ELR (cell line): ENCODE measurements around the gene MPV17L.
"Not testable (repeated sequence)": the region's sequence is repeated elsewhere in the genome, so short reads cannot be mapped to it uniquely, and the experiment has no call there.

Experiments used
- DNase-seq: peaks from one replicate; pipeline ENCODE4 v3.0.0-alpha.2; 2015; ENCODE audit warnings: low read depth

MPV17L gene

DNA sequence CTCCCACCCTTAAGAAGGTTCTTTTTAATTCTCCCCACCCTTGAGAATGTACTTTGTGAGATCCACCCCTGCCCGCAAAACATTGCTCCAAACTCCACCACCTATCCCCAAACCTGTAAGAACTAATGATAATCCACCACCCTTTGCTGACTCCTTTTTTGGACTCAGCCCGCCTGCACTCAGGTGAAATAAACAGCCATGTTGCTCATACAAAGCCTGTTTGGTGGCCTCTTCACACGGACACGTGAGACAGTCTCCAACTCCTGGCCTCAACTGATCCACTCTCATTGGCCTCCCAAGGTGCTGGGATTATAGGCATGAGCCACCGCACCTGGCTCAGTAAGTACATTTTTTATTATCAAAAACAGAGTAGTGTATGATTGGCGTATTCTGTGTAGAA lies 13.9 kb downstream of the MPV17L start:
- DNase-seq: not testable (repeated sequence)

DNA sequence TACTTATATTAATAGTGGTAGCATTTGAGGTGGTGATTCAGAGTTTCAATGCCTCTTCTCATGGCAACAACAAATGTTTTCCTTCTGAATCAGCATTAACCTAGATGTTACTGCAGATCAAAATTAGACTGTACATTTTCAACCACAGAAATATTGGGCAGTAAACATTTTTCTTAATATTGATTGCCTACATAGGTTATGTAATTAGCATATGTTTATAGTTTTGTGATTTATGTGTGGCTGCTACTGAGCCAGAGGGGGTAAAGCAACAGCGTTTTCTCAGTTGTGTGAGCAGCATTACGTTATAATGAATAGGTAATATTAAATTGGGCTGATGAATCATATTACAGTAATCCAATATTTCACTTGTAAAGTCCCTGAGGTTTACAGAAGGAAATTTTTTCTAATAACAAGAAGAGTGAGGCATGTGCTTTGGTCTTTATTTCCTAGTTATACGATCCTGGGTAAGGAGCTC lies 20.0 kb downstream of the MPV17L start:
- peak; percentile 70 for DNase-seq

DNA sequence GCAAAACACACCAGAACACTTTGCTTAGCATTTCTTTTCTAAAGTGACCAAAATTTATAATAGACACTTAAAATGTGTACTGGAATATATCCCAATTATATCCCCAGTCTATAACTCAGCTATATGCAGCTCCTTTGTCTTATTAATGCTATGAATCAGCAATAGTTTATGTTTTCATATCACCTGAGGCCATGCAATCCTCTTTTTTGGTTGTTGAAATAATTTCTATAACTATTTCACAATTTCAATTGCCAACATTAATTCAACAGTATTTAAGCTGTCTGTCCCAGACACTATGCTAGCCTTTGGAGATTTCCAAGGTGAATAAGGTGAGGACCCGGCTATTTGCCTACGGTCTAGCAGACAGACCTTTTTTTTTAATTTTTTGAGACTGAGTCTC lies 21.6 kb downstream of the MPV17L start:
- no peak for DNase-seq

DNA sequence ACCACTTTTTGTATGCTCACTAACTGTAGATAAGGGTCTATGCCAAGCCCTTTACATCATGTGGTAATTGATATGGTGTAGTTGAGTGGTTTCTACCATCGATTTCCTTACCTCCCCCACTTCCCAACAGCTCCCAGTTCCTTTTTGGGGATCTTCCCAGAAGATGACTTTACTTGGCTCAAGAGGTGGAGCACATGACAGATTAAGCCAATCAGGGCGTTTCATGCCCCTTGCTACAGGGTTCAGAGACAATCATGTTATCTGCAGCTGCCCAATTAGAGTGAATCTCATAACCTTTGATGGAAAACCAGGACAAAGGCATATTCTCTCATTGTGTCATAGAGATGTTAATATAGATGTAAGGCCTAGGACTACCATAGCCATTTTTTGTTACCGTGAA lies 22.7 kb downstream of the MPV17L start:
- no peak for DNase-seq

DNA sequence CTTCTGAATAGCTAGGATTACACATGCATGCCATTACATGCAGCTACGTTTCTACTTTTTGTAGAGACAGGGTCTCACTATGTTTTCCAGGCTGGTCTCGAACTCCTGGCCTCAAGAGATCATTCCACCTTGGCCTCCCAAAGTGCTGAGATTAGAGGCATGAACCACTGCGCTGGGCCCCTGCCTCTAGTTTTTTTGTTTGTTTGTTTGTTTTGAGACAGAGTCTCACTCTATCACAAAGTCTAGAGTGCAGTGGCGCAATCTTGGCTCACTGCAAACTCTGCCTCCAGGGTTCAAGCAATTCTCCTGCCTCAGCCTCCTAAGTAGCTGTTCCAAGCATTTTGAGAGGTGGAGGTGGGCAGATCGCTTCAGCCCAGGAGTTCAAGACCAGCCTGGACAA lies 26.1 kb downstream of the MPV17L start:
- not testable (repeated sequence) for DNase-seq

DNA sequence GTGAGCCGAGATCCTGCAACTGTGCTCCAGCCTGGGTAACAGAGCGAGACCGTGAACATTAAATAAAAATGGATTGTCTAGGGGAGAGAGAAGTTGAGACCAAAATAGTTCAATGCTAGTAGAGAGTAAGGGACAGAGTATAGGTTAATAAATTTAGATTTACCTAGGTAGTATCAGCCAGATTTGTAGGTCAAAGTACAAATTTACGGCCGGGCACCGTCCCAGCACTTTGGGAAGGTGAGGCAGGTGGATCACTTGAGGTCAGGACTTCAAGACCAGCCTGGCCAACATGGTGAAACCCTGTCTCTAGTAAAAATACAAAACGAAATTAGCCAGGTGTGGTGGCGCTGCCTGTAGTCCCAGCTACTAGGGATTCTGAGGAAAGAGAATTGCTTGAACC lies 26.7 kb downstream of the MPV17L start:
- DNase-seq: no peak

DNA sequence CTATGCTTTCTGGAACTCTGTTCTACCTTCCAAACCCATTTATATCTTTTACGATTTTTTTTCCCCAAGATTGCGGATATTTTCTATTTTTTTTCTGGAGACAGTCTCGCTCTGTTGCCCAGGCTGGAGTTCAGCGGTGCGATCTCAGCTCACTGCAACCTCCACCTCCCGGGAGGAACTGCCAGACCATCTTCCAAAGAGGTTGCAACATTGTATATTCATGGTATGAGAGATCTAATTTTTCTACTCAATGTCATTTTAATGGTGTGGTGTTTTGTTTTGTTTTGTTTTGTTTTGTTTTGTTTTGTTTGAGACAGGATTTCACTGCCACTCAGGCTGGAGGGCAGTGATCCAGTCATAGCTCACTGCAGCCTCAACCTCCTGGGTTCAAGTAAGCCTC lies 30.3 kb downstream of the MPV17L start:
- DNase-seq: no peak

DNA sequence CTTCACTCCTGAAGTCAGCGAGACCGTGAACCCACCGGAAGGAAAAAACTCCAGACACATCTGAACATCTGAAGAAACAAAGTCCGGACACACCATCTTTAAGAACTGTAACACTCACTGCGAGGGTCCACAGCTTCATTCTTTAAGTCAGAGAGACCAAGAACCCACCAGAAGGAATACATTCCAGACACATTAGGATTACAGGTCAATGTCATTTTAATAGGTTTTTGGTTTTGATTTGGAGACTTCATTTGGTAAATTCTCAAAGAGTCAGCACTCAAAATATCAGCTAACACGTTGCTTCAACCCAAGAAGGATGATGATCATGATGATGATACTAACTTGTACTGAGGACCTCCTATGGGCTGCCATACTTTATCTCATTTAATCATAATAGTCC lies 31.2 kb downstream of the MPV17L start:
- no peak for DNase-seq

DNA sequence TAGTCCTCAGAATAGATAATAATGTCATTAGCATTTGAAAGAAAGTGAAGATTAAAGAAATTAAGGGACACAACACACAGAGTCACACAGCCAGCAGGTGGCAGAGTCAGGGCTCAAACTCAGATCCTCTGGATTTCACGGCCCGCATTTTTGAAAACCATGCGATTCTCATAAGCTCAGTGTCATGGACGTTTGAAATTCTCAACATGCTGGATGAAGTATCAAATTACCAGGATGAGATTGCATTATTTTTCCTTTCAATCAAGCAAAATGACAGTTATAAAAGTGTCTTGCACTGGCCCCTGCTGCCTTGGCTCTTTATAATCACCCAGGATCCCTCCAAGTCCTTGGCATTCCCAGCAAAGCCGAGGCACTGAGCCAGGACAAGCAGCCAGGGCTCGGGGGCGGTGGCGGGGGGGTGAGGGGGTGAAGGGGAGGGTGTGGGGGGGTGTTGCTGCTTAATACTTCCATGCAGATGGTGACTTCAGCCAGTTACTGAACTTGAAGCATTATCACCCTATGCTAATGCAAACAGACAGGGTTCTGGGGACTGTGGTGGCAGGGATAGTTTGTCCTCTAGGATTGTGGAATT lies 32.2 kb downstream of the MPV17L start:
- peak; percentile 74 for DNase-seq

DNA sequence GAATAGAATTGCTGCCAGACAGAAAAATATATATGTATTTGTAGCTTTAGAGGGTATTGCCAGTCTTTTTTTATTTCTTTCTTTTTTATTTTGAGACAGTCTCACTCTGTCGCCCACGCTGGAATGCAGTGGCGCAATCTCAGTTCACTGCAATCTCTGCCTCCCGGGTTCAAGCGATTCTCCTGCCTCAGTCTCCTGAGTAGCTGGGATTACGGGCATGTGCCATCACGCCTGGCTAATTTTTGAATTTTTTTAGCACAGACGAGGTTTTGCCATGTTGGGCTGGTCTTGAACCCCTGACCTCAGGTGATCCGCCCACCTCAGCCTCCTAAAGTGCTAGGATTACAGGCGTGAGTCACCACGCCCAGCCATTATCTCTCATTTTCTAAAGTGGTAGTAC lies 35.3 kb downstream of the MPV17L start:
- not testable (repeated sequence) for DNase-seq

DNA sequence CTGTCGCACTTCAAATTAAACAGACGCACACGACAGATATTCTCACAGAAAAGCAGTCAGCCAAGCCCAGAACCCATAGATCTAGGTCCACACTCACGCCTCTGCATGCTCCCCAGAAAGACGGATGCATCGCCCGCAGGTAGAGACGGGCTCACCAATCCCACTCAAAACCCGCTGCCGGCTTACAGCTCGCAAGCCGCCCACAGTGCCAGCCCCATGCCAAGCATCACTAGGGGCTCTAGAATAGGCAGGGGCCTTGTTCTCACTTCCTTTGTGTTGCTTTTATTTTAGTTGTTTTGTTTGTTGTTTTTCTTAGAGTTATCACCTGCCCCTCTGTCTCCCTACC lies 38.5 kb downstream of the MPV17L start:
- no peak for DNase-seq

DNA sequence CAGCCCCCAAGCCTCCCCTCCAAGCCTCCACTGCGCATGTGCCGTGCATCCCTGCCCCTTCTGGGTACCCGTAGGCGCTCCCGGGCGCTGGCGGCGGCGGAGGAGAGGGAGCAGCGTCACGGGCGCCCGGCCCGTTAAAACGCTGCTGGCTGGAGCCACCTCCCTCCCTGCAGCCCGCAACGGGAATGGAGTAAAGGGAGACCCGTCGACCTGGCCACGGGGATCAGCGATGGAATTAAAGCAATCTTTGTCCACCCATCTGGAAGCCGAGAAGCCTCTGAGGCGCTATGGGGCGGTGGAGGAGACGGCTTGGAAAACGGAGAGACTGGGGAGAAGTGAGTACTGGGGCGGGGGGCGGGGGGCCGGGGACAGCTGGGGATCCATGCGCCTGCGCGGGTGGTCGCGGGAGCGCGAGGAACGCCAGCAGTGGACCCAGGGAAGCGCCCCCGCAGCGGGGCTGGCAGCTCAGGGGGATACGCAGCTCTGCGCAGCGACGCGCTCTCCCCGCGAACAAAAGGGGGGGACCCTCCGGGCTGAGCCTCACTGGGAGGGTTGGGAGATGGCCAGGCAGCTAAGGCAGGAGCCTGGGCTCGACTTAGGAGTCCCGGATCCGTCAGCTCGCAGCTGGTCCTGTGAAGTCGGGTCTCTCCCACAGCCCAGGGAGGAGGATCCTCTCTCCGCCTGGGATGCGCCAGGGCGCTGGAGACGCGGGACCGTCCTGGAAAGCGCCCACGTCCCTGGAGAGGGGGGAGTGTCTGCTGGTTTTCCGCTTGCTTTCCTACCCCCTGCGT lies 39.1 kb downstream of the MPV17L start, which contains the start of gene BMERB1:
Gene BMERB1 (plus strand): TSS at position 164 of the 791 bp plus-strand sequence. CDS start 66 bp downstream, at position 230.
- peak; percentile 74 for DNase-seq

DNA sequence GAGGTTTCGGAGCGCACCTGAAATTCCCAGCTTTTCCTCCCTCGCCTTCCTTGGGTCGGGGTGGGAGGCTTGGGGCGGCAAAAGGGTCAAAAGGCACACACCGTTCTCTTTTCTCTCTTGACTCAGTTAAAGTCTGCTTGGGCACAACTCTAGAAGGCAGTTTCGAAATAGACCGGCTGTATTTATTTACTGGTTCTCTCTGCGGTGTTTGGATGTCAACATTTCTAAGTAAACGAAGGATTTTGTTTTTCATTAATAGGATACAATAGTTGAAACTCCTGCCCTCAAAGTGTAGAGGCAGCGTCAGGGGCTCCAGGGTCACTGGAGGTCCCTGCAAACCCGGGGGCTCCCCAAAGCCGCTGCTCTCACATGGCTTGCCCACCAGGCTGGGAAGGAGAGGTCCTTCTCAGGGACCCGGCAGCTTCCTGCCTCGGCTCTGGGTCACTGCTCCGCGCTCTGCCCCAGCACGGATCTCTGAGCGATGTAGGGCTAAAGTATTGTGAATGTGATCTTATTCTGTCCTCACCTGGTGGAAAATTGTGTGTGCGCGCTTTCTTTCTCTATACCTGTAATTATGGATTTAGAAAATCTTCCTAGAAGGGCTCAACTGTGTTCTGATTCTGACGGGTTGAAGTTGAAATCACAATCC lies 39.8 kb downstream of the MPV17L start:
- peak; percentile 19 for DNase-seq

DNA sequence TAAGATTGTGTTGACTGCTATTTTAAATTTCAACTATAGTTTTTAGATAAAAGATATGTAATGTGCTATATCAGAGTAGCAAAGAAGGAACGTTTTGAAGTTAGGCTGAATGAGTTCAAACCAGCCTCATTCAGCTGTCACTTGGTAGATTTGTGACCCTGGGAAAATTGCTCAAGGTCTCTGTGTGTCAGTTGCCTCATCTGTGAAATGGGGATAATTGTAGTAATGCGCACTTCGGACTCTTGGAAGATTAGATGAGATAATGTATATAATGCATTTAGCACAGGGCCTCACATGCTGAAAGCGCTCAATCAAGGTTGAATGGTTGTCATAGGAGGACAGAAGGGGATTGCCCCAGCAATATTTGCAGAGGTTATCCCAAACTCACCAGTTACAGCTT lies 43.5 kb downstream of the MPV17L start:
- DNase-seq: no peak

DNA sequence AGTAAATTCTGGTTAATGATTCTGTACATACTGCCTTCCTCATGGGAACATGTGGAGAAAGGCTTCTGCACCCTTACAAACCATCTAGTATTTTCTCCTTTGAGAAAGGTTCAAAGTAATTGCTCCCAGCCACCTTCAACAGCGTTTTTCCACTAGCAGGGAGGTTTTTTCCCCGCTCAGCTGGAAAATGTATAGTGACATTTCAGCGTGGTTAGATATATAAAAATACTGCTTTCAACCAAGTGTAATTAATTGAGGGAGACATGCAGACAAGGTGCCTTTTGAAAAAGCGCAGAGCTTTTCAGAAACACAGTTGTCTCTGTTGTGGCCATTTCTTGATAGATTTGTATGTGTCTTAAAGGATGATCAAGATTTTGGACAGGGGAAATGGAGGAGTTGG lies 44.0 kb downstream of the MPV17L start:
- DNase-seq: no peak

DNA sequence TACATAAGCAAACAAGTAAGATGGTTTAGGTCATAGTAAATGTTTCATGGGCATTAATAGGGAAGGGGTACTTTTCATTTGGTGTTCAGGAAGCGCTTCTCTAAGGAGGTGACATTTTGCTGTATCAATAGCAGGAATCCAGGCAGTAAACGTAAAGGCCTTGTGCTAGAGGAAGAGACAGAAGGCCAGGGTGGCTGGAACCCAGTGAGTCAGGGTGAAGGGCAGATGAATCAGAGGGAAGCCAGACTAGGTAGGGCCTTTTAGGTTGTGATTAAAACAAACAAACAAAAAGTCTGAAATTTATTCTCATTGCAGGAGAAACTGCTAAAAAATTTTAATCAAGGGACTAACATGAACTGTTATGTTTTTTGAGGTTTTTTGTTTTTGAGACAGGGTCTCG lies 45.3 kb downstream of the MPV17L start:
- peak; percentile 88 for DNase-seq

DNA sequence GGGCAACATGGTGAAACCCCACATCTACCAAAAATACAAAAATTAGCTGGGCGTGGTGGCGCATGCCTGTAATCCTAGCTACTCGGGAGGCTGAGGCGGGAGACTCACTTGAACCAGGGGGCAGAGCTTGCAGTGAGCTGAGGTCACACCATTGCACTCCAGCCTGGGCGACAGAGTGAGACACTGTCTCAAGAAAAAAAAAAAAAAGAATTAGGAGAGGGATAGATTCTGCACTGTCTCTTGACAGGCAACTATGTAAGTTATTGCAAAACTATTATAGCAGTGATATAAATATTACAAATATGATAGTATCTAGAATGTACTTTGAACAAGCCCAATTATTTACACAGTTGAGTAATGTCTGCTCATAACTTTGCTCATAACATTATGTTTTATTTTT lies 46.6 kb downstream of the MPV17L start:
- not testable (repeated sequence) for DNase-seq

DNA sequence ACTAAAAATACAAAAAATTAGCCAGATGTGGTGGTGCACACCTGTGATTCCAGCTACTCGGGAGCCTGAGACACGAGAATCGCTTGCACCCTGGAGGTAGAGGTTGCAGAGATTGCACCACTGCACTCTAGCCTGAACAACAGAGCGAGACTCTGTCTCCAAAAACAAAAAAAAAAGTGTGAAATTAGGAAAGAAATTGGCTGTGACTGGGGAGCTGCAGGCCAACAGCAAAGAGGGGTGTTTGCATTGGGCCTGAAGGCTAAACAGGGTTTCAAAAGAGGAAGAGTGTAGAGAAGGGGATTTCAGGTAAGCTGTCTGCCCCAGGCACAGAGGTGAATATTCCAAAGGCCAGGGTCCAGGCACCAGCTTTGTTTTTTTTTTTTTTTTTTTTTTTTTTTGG lies 48.2 kb downstream of the MPV17L start:
- DNase-seq: no peak

DNA sequence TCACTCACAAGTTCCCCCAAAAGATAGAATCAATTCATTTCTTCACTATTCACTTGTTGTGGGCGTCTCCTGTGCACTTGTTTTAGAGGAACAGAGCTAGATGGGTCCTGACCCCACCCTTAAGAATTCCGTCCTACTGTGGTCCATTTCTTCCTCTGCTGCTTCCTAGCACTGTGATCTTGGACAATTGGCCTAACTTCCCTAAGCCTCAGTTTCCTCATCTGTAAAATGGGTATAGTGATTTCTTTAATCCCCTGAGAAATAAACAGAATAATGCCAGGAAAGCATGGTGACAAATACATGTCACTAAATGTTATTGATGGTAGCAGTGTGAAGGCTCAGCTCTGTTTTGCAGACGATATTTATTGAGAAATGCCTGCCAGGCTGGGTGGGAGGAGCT lies 48.7 kb downstream of the MPV17L start:
- DNase-seq: no peak

DNA sequence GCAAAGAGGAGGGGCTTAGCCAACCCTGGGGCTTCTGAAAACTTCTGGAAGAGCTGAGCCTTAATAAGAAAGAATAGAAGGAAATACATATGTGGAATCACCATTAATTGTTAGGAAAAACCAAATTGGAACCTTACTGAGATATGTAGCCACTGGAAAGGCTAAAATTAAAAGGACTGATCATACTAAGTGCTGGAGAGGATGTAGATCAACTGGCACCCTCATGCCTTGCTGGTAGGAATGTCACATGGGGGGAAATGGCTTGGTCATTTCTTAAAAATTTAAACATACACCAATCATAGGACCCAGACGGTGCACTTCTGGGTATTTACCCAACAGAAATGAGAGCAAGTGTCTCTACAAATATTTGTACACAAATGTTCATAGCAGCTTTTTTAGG lies 49.9 kb downstream of the MPV17L start:
- no peak for DNase-seq

DNA sequence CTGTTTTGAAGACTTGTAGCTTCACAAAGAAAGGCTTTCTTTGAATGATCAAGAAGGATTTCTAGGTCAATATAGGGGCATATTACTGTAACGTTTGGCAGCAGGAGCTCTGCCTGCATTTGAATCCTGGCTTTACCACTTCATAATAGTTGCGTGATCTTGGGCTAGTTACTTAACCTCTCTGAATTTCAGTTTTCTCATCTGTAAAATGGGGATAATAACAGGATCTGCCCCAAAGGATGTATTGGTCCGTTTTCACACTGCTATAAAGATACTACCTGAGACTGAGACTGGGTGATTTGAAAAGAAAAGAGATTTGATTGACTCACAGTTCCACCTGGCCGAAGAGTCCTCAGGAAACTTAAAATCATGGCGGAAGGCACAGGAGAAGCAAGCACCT lies 51.3 kb downstream of the MPV17L start:
- DNase-seq: no peak

DNA sequence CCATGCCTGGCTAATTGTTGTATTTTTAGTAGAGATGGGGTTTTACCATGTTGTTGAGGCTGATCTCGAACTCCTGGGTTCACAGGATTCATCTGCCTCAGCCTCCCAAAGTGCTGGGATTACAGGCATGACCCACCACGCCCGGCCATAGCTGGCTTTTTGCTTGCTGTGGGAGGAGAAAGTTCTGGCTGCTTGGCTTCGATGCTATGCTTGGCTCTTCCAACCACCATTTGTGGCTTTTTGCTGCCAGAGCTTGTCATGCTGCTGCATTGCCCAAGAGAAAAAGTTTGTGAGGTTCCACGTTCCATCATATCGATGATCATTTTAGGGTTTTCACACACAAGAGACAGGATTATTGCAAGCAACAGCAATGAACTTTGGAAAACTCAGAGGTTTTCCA lies 55.1 kb downstream of the MPV17L start:
- no peak for DNase-seq

DNA sequence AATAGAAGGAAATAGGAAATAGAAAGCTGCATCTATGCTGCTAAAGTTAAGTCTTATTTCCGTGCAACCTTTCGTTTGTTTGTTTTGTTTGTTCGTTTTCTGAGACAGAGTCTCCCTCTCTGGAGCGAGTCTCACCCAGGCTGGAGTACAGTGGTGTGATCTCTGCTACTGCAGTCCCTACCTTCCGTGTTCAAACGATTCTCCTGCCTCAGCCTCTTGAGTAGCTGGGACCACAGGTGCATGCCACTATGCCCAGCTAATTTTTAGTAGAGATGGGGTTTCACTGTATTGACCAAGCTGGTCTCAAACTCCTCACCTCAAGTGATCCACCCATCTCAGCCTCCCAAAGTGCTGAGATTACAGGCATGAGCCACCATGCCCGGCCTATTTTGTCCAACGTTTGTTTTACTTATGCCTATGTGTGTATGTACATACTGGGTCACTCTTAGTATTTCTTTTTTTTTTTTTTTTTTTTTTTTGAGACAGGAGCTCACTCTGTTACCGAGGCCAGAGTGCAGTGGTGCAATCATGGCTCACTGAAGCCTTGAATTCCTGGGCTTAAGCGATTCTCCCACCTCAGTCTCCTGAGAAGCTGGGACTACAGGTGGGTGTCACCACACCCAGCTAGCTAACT lies 55.7 kb downstream of the MPV17L start:
- no peak for DNase-seq
